HG03280 (cell line): Measurements from ENCODE around the gene POC5.

Experiments
- ATAC-seq: cut with Tn5 transposase; IDR thresholded peaks from one replicate; pipeline ENCODE4 v1.9.1; 2021; ENCODE audit warnings: mild to moderate bottlenecking, moderate library complexity; ENCODE audit not compliant: unreplicated experiment

Gene POC5

DNA sequence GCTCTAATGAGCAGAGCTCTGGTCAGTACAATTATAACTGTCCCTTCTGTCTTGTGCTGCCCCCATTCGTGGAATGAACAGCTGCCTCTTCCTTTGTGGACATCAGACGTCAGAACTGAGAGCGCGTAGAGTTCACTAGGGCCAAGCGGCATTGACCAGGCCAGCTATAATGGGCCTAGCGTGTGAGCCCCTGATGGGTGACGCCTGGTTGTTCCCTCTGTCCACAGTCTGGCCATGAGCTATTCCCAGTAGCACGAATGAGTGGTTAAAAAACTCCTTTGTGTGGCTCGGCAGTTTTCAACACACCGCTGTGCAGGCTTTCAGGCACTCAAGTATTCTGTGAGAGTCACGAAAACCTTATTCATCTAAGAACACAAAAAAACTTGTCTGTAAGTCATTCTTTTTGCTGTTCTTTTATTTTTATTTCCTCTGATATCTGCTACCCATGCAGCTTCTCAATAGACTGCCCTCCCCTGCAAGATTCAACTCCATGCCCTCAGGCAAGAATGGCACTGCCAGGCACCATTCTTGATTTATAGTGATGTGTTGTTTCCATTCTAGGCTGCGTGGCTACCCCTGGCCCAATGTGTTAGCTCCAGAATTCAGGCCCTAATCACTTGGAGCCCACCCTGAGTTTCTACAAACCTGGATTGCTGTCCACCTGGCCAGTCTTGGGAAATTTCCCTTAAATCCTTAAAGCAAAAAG is 53.5 kb downstream of the POC5 start:
- ATAC-seq, result no peak

DNA sequence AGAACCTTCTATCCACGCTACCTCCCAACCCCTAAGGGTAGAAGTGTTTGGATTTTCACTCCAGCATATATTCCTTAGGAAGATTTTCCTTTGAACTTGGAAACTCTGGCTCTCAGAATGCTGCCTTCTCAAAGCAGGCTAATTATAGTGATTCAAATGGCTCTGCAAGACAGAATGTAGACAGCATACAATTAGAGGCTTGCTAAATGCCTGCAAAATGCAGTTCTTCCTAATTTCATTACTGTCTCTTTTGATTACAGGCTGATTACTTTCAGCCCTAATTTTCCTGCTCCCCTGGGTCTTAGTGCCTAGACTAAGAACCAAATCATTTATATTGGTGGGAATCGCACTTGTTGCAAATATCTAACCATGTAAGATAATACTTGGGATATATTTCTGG is 55.2 kb downstream of the POC5 start:
- no peak for ATAC-seq

DNA sequence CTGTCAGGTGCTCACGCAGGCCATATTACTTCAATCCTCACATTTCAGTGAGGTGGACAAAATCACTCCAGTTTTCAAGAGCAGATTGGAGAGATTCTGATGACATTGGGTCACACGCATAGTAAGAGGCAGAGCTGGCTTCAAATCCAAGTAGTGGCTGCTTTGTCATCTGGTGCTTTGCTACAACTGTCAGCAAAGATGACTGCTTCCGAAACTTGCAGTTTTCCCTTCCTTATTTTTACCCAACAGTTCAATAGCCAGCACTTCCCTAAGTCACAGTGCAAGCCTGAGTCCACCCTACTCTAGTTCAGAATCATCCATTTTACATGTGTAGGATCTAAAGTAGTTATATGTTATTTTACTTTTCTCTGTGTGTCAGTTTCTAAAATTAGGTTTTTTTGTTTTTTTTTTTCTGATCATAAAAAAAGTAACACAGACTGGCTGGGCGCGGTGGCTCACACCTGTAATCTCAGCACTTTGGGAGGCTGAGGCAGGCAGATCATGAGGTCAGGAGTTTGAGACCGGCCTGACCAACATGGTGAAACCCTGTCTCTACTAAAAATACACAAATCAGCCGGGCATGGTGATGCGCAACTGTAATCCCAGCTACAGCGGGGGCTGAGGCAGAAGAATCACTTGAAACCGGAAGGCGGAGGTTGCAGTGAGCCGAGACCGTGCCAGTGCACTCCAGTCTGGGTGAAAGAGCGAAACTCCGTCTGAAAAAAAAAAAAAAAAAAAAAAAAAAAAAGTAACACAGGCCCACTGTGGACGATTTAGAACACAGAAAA is 56.4 kb downstream of the POC5 start:
- ATAC-seq, result no peak

DNA sequence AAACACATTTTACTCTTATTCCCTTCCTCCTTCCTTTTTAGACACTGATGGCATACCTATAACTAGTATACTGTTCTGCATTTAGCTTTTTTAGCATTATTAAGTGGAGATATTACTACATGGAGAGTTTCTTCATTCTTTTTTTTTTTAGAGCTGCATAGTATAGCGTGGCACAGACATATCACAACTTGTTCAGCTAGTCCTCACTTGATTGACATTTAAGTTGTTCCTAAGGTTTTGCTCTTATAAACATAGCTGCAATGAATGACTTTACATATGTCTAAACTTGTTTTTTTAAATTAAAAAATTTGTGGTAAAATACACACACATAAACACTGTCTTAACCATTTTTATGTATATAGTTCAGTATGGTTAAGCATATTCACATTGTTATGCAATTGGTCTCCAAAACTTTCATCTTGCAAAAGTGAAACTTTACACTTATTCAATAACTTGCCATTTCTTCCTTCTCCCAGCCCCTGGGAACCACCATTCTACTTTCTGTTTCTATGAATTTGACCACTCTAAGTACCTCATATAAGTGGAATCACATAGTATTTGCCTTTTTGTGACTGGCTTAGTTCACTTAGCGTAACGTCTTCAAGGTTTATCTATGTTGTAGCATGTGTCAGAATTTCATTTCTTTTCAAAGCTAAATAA is 57.3 kb downstream of the POC5 start:
- ATAC-seq, result no peak

DNA sequence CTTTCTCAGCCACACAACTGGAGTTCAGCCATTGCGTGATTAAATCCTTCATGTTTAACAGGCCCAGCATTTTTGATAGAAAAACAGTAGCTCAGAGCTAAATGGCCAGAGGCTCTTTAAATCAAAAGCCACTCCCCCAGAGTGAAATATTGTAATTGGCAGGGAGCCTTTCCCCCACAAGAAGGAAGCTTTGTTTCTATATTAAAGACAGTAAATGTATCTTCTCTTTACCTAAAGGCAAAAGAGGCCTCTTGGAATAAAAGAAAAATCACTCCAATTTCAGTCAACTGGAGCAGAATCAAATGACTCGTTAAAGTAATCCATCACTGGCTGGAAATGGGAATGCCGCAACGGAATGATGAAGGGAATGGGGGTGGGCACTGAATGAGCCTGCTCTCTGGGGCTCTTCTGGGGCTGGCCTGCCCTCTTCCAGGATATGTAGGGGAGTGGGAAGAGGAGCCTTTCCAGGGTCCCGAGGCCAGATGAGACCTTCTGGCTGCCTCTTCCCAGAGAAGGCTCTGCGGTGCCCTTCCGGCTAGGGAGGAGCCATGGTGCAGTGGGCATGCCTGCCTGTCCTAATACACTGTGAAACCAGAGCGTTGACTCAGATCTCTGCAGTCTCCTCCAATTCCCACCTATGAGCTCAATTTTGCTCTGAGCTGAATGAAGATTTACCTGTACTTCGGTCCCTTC is 60.8 kb downstream of the POC5 start:
- no peak for ATAC-seq

DNA sequence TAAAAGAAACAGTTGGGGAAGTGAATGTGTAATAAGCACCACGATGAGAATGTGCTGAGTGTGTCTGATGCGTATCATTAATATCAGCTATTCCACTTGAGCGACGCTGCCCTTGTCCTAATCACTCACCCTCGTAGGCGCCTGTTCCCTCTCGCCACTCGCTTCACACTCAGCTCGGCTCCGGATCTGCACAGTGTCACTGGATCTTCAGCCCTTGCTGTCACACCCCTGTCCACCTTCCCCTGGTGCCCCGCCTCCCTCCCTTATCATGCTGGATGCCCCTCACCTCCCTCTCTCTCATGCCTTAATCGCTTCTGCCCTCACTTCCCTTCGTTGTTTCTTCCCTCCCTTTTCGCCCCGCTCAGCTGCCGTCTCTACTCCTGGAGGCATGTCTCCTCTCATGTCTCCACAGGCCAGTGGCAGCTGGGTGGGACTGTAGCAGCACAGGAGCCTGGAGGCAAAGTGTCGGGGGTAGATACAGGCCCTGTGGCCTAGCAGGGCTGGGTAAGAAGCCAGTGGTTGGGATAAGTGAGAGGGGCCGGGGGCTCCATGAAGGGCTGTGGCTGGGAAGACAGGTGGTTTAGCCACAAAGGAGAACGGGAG is 62.4 kb downstream of the POC5 start:
- no peak for ATAC-seq

GRCh38 chr5:75653521-75653920 is 63.7 kb downstream of the POC5 start:
- ATAC-seq, result no peak

GRCh38 chr5:75651575-75652238 is 65.5 kb downstream of the POC5 start:
- no peak for ATAC-seq

DNA sequence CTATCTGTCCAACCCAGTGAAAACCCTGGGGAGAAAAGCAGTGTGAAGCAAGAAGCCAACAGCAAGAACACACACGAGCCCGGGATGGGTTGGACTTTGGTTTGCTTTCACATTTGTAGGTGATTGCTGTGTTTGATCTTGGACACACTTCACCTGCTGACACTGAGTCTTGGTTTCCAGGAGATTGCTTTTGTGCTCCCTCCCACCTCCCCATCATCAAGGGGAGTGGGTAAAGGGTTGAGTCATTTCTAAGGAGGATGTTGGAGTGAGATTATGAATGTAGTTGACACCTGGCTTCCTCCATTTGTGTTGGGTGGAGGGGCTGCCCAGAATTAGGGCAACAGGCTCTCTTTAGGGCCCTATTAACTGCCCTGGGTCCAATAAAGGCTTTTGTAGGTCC is 68.5 kb downstream of the POC5 start:
- ATAC-seq, result no peak

- no peak for ATAC-seq
Measured at GRCh38 chr5:75640826-75641225, 76.4 kb downstream of the POC5 start.

- ATAC-seq, result no peak
Measured at GRCh38 chr5:75640395-75640794, 76.8 kb downstream of the POC5 start.

DNA sequence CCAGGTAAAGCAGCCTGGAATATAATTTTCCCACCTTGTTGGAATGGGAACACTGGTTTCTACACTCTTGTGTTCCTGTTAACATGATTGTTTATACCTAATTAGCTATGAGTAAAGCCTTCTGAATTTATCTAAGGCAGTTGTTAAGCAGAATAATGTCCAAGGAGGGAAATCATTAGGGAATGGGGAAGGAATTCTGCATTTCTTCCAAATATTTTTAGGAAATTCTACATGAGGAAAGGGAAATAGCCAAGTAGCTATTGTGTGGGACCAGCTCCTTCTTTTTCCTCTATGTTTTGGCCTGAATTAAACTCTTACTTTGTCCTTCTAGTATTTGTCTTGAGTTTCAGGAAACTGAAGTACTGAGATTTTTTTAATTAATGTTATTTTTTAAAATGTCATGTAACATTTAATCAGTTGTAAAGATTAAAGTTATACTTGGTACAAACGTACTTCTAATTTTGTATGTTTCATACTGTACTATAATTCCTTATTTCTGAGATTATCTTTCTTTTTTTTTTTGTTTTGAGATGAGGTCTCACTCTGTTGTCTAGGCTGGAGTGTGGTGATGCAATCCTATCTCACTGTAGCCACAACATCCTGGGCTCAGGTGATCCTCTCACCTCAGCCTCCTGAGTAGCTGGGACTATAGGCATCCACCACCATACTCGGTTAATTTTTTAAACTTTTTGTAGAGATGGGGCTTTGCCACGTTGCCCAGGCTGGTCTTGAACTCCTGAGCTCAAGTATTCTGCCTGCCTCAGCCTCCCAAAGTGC is 77.5 kb downstream of the POC5 start:
- no peak for ATAC-seq

- no peak for ATAC-seq
Measured at GRCh38 chr5:75637949-75638348, 79.3 kb downstream of the POC5 start.

DNA sequence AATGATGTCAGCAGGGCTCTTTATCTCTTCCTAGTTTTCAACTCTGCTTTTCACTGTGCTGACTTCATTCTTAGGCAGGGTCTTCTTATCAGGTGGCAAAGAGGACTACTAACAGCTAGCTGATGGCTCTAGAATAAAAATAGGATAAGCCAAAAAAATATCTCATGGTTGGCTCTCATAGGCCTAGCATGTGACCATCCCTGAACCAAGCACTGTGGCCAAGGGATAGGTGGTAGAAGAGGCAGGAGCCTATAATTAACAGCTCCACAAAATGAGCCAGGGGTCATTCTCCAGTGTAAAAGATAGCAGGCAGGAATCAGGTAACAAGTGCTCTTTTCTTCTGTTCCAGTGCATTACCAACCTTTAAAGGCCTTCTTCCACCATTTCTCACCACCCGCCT is 84.9 kb downstream of the POC5 start:
- no peak for ATAC-seq

- no peak for ATAC-seq
Measured at GRCh38 chr5:75630875-75631274, 86.4 kb downstream of the POC5 start.

GRCh38 chr5:75627801-75628200 is 89.4 kb downstream of the POC5 start:
- no peak for ATAC-seq

DNA sequence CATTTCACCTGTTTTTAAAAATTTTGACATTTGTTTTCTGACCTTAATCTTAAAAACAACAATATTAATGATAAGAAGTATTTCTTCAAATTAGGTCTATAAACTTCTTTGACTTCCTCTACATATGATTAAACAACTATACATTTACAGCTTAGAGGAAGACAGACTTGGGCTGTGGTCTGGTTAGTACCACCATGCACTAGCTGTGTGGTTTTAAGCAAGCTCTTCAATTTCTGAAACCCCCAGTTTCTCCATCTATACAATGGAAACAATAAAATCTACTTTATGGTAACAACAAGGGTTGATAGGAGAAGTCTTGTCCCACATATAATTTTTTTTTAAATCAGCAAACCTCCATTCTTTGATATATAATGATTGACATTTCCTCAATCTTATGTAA is 90.3 kb downstream of the POC5 start:
- ATAC-seq, result no peak
